HG03457 (cell line): ENCODE measurements around the gene RPL9.
"Not testable (repeated sequence)": the region's sequence is repeated elsewhere in the genome, so short reads cannot be mapped to it uniquely, and the experiment has no call there.

Experiments used
- ATAC-seq: cut with Tn5 transposase; IDR thresholded peaks from one replicate; pipeline ENCODE4 v1.9.1; 2021; ENCODE audit warnings: moderate number of reproducible peaks; ENCODE audit not compliant: unreplicated experiment

Gene RPL9

GRCh38 chr4:39458505-39459300, at the start of gene RPL9, which contains the start of gene LIAS:
Gene RPL9 (minus strand): TSS chr4:39458922. CDS start chr4:39458439, 483 bp downstream.
Gene LIAS (plus strand): TSS chr4:39459056. CDS start chr4:39459118, 62 bp downstream.
- ATAC-seq, result peak; percentile 72

- ATAC-seq, result no peak
Measured at GRCh38 chr4:39505581-39505980, 46.9 kb upstream of the RPL9 start.

- ATAC-seq, result no peak
Measured at GRCh38 chr4:39504538-39504937, 45.8 kb upstream of the RPL9 start.

- ATAC-seq, result not testable (repeated sequence)
Measured at GRCh38 chr4:39502664-39503035, 43.9 kb upstream of the RPL9 start.

- ATAC-seq, result no peak
Measured at GRCh38 chr4:39502019-39502663, 43.4 kb upstream of the RPL9 start.

- ATAC-seq, result no peak
Measured at GRCh38 chr4:39498727-39499020, 40.0 kb upstream of the RPL9 start.

GRCh38 chr4:39497909-39498726, 39.4 kb upstream of the RPL9 start:
- no peak for ATAC-seq

- no peak for ATAC-seq
Measured at GRCh38 chr4:39495446-39496213, 36.9 kb upstream of the RPL9 start.

GRCh38 chr4:39494354-39494753, 35.6 kb upstream of the RPL9 start:
- no peak for ATAC-seq

- ATAC-seq, result no peak
Measured at GRCh38 chr4:39490322-39490721, 31.6 kb upstream of the RPL9 start.

GRCh38 chr4:39486221-39486804, 27.6 kb upstream of the RPL9 start:
- ATAC-seq, result no peak

GRCh38 chr4:39484582-39485272, 26.0 kb upstream of the RPL9 start:
- ATAC-seq, result no peak

- ATAC-seq, result no peak
Measured at GRCh38 chr4:39480902-39481695, 22.4 kb upstream of the RPL9 start.

GRCh38 chr4:39480251-39480650, 21.5 kb upstream of the RPL9 start:
- no peak for ATAC-seq

GRCh38 chr4:39476187-39476895, 17.6 kb upstream of the RPL9 start:
- no peak for ATAC-seq

- ATAC-seq, result no peak
Measured at GRCh38 chr4:39472396-39472795, 13.7 kb upstream of the RPL9 start.

- no peak for ATAC-seq
Measured at GRCh38 chr4:39470402-39470801, 11.7 kb upstream of the RPL9 start.

GRCh38 chr4:39469429-39470077, 10.8 kb upstream of the RPL9 start:
- ATAC-seq, result no peak
